K562 (cell line): Measurements from ENCODE around the gene ZCCHC8. TPM values are rescaled to one million over a fixed set of nuclear protein-coding genes. Genes with fewer than 3 reads are reported as not detected.

Experiments used
- ARNT ChIP-seq, 2 experiments: fragments of 450-650 bp; IDR thresholded peaks; 2 replicates each; pipeline ENCODE4 v1.6.1; 2016; ENCODE audit warnings: mild to moderate bottlenecking in 1 of 2
- BRF2 ChIP-seq: IDR thresholded peaks from 3 replicates; pipeline ENCODE4 v1.6.1; 2011; ENCODE audit warnings: borderline replicate concordance, mild to moderate bottlenecking; ENCODE audit not compliant: insufficient read length, insufficient read depth
- CC2D1A ChIP-seq: fragments of 450-650 bp; IDR thresholded peaks from 2 replicates; pipeline ENCODE4 v1.6.1; 2017; ENCODE audit warnings: mild to moderate bottlenecking
- CREB3L1 ChIP-seq: fragments of 450-650 bp; IDR thresholded peaks from 2 replicates; pipeline ENCODE4 v1.6.1; 2014; ENCODE audit warnings: low read depth, mild to moderate bottlenecking, moderate library complexity, borderline replicate concordance
- CTBP1 ChIP-seq: fragments of 450-650 bp; IDR thresholded peaks from 2 replicates; pipeline ENCODE4 v1.6.1; 2016; ENCODE audit warnings: borderline replicate concordance
- EP300 ChIP-seq: IDR thresholded peaks from 2 replicates; pipeline ENCODE4 v1.6.1; 2012; ENCODE audit warnings: low read length, improper control_type of control experiment
- FOSL1 ChIP-seq: fragments of 200-800 bp; sonication (Bioruptor generic); conservative IDR thresholded peaks from 2 replicates; pipeline ENCODE4 v1.6.1; 2016; ENCODE audit warnings: missing genetic modification characterization, missing compliant biosample characterization
- FOXA1 ChIP-seq: fragments of 450-650 bp; IDR thresholded peaks from 2 replicates; pipeline ENCODE4 v1.6.1; 2016; ENCODE audit warnings: mild to moderate bottlenecking, borderline replicate concordance
- FOXA3 ChIP-seq, 2 experiments: fragments of 450-650 bp in 1 of 2; sonication (generic) in 1 of 2; formaldehyde crosslinking; IDR thresholded peaks in 1 of 2; conservative IDR thresholded peaks in 1 of 2; 2 replicates each; pipeline versions ENCODE4 v1.4.0 to v1.8.0; 2020 to 2022; ENCODE audit warnings: mild to moderate bottlenecking in 2 of 2, missing genetic modification reagents in 1 of 2
- FOXM1 ChIP-seq, 2 experiments: fragments of 450-650 bp in 1 of 2; sonication (generic) in 1 of 2; formaldehyde crosslinking in 1 of 2; IDR thresholded peaks; 2 replicates each; pipeline versions ENCODE4 v1.6.1 to v1.9.0; 2017 to 2022; ENCODE audit warnings: low read depth in 2 of 2, mild to moderate bottlenecking in 2 of 2, missing genetic modification reagents in 1 of 2, moderate library complexity in 1 of 2
- ID3 ChIP-seq, 2 experiments: fragments of 250-450 bp in 1 of 2; fragments of 450-650 bp in 1 of 2; sonication (Bioruptor Pico) in 1 of 2; IDR thresholded peaks; 2 replicates each; pipeline versions ENCODE4 v1.6.1 to v1.8.0; 2016 to 2021; ENCODE audit warnings: mild to moderate bottlenecking in 2 of 2, moderate library complexity in 2 of 2, missing compliant biosample characterization in 1 of 2, missing genetic modification characterization in 1 of 2
- KLF16 ChIP-seq: IDR thresholded peaks from 2 replicates; pipeline ENCODE4 v1.6.1; 2016; ENCODE audit warnings: antibody characterized with exemption
- MTA2 ChIP-seq: fragments of 450-650 bp; IDR thresholded peaks from 2 replicates; pipeline ENCODE4 v1.6.1; 2016; ENCODE audit warnings: low read depth
- NCOR1 ChIP-seq: fragments of 450-650 bp; IDR thresholded peaks from 2 replicates; pipeline ENCODE4 v1.6.1; 2016; ENCODE audit warnings: mild to moderate bottlenecking, moderate library complexity
- NFIC ChIP-seq: fragments of 450-650 bp; IDR thresholded peaks from 2 replicates; pipeline ENCODE4 v1.6.1; 2017; ENCODE audit warnings: mild to moderate bottlenecking, inconsistent platforms
- RBFOX2 ChIP-seq: fragments of 200-400 bp; formaldehyde crosslinking; IDR thresholded peaks from 2 replicates; pipeline ENCODE4 v1.6.1; 2017; ENCODE audit warnings: low read depth, mild to moderate bottlenecking, low read length, moderate library complexity
- SMARCC2 ChIP-seq: fragments of 450-650 bp; IDR thresholded peaks from 2 replicates; pipeline ENCODE4 v1.6.1; 2017; ENCODE audit warnings: antibody characterized with exemption, moderate library complexity, mild to moderate bottlenecking, low read depth
- STAT5A ChIP-seq: IDR thresholded peaks from 2 replicates; pipeline ENCODE4 v1.6.1; 2012; ENCODE audit warnings: low read length, inconsistent platforms, borderline replicate concordance
- TCF3 ChIP-seq: sonication (generic); formaldehyde crosslinking; IDR thresholded peaks from 2 replicates; pipeline ENCODE4 v1.4.0; 2020; ENCODE audit warnings: mild to moderate bottlenecking, missing genetic modification reagents
- THAP12 ChIP-seq: fragments of 250-450 bp; sonication (Bioruptor Pico); IDR thresholded peaks from 2 replicates; pipeline ENCODE4 v1.9.0; 2021; ENCODE audit warnings: mild to moderate bottlenecking, inconsistent platforms
- TOE1 ChIP-seq, 2 experiments: fragments of 450-650 bp in 1 of 2; sonication (generic) in 1 of 2; formaldehyde crosslinking in 1 of 2; IDR thresholded peaks; 2 replicates each; pipeline versions ENCODE4 v1.7.1 to v1.8.0; 2016 to 2022; ENCODE audit warnings: borderline replicate concordance in 2 of 2, mild to moderate bottlenecking in 2 of 2, antibody characterized with exemption in 1 of 2, inconsistent platforms in 1 of 2, low read depth in 1 of 2, missing genetic modification reagents in 1 of 2, moderate library complexity in 1 of 2
- ZEB2 ChIP-seq: fragments of 450-650 bp; IDR thresholded peaks from 2 replicates; pipeline ENCODE4 v1.6.1; 2016
- ZFPM2 ChIP-seq: fragments of 250-450 bp; sonication (Bioruptor Pico); IDR thresholded peaks from 2 replicates; pipeline ENCODE4 v1.5.1; 2022; ENCODE audit warnings: mild to moderate bottlenecking
- polyA plus RNA-seq, 8 experiments: library from polyadenylated mRNA; depleted of rRNA in 4 of 8; stranded (reverse) in 5 of 8; unstranded in 3 of 8; fragments of >200 nt; fragmentation: Nextera tagmentation in 2 of 8; fragmentation: Illumina TruSeq in 1 of 8; extraction: Ambion mirVana in 2 of 8; extraction: Trizol in 1 of 8; gene quantifications; 2 replicates each; pipeline versions ENCODE4 v1.2.1 to v1.2.3, GENCODE V29; 2011 to 2014; ENCODE audit warnings: inconsistent platforms in 1 of 8, missing spikeins in 1 of 8
- total RNA-seq, 7 experiments: library from RNA; depleted of rRNA in 6 of 7; stranded (reverse); fragments of >200 nt in 6 of 7; fragmentation: Illumina TruSeq in 2 of 7; extraction: Trizol in 2 of 7; gene quantifications; 2 replicates each; pipeline versions ENCODE4 v1.2.1 to v1.2.3, GENCODE V29; 2011 to 2021; ENCODE audit warnings: low replicate concordance in 1 of 7

The ZCCHC8 gene
- total and polyA plus RNA-seq, 9 of the 15 experiments (the other 6 are each of a cell fraction or from before 2014, with no cell fraction given) = 14.8 to 50.9 (median 34.1) TPM

- TF ChIP-seq FOSL1 (tag) (peak; percentile 35; the same call in 1 of the 2 replicates), THAP12 (CRISPR knock-in tag) (no peak), ARNT (IDR thresholded peaks at IDR 0.05) (0 out of 4 replicates have a peak, but pooled peaks of 1 of the 2 experiments have one; percentile 51), RBFOX2 (no peak), FOXM1 (IDR thresholded peaks at IDR 0.05; ENCODE audit: low read depth) (peak; percentile 78; the same call in 1 of the 2 replicates), FOXM1 (CRISPR knock-in tag; IDR thresholded peaks at IDR 0.05; ENCODE audit: low read depth) (no peak), CREB3L1 (no peak), CTBP1 (0 out of 2 replicates have a peak, but pooled peaks have one; percentile 25), TCF3 (CRISPR knock-in tag) (peak; percentile 88), FOXA3 (CRISPR knock-in tag; conservative IDR thresholded peaks at IDR 0.05 in 1 of 2, IDR thresholded peaks at IDR 0.05 in 1 of 2) (peak; percentile 87 to 90), NCOR1 (peak; percentile 88), MTA2 (peak; percentile 81), EP300 (peak; percentile 39; the same call in 1 of the 2 replicates), ZFPM2 (no peak), ID3 (CRISPR knock-in tag; IDR thresholded peaks at IDR 0.05) (no peak), ID3 (tag; IDR thresholded peaks at IDR 0.05) (peak; percentile 71; the same call in 1 of the 2 replicates), CC2D1A (peak; percentile 56; the same call in 1 of the 2 replicates), STAT5A (peak; percentile 57; the same call in 1 of the 2 replicates), TOE1 (IDR thresholded peaks at IDR 0.05; ENCODE audit: borderline replicate concordance) (no peak), TOE1 (CRISPR knock-in tag; IDR thresholded peaks at IDR 0.05; ENCODE audit: borderline replicate concordance, low read depth) (no peak), FOXA1 (peak; percentile 44; the same call in 1 of the 2 replicates), NFIC (peak; percentile 61), KLF16 (0 out of 2 replicates have a peak, but pooled peaks have one; percentile 18), ZEB2 (no peak), BRF2 (no peak), SMARCC2 (peak; percentile 63; the same call in 1 of the 2 replicates)
Measured at GRCh38 chr12:122489038-122489437, 11.7 kb downstream of the ZCCHC8 start (continued).
